WI38 (cell line): ENCODE data around the gene OR14J1.

Source experiments
- H3K4me3 ChIP-seq: 2 replicates; pipeline ENCODE4 v1.5.1; 2011; ENCODE audit warnings: low read depth, mild to moderate bottlenecking, control low read depth, low read length
- TF ChIP-seq, protein P1 (sequence below): IDR thresholded peaks from 2 replicates; pipeline ENCODE4 v1.5.1; 2012; ENCODE audit warnings: low read depth, mild to moderate bottlenecking, control low read depth, low read length

The OR14J1 gene

GRCh38 chr6:29301316-29301715 is at the start of gene OR14J1:
Gene OR14J1 (plus strand): TSS chr6:29301701. CDS start chr6:29306690, 4,989 bp downstream.
- no peak within 1 kb of the TSS for H3K4me3 ChIP-seq
- TF ChIP-seq, protein P1, sequence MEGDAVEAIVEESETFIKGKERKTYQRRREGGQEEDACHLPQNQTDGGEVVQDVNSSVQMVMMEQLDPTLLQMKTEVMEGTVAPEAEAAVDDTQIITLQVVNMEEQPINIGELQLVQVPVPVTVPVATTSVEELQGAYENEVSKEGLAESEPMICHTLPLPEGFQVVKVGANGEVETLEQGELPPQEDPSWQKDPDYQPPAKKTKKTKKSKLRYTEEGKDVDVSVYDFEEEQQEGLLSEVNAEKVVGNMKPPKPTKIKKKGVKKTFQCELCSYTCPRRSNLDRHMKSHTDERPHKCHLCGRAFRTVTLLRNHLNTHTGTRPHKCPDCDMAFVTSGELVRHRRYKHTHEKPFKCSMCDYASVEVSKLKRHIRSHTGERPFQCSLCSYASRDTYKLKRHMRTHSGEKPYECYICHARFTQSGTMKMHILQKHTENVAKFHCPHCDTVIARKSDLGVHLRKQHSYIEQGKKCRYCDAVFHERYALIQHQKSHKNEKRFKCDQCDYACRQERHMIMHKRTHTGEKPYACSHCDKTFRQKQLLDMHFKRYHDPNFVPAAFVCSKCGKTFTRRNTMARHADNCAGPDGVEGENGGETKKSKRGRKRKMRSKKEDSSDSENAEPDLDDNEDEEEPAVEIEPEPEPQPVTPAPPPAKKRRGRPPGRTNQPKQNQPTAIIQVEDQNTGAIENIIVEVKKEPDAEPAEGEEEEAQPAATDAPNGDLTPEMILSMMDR = no peak

GRCh38 chr6:29251736-29252135 is 49.8 kb upstream of the OR14J1 start:
- no peak overlapping the region for H3K4me3 ChIP-seq
- TF ChIP-seq, protein P1 = no peak

GRCh38 chr6:29255530-29255929 is 46.0 kb upstream of the OR14J1 start:
- no peak overlapping the region for H3K4me3 ChIP-seq
- TF ChIP-seq, protein P1 = no peak

- TF ChIP-seq, protein P1 = no peak
- H3K4me3 ChIP-seq = no peak overlapping the region
These were observed 41.8 kb upstream of the OR14J1 start for GRCh38 chr6:29259721-29260120.

DNA sequence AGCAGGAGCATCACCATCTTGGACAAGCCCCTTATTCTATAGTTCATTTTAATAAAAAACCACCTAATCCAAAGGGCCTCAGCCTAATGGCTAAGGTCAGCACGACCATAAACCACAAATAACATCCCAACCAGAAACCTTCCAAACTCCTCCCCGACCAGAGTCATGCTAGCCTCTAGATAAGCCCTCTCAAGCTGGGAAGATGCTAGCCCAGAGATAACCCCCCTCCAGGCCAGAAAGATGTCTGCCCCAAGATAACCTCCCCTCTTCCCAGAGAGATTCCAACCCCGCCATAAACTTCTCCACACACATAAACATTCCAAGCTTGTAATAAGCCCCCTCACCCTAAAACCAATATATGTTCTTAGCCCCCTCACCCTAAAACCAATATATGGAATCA is 38.5 kb upstream of the OR14J1 start:
- TF ChIP-seq, protein P1 = no peak
- no peak overlapping the region for H3K4me3 ChIP-seq

GRCh38 chr6:29294499-29294914 is 7.0 kb upstream of the OR14J1 start:
- TF ChIP-seq, protein P1 = no peak
- no peak overlapping the region for H3K4me3 ChIP-seq

DNA sequence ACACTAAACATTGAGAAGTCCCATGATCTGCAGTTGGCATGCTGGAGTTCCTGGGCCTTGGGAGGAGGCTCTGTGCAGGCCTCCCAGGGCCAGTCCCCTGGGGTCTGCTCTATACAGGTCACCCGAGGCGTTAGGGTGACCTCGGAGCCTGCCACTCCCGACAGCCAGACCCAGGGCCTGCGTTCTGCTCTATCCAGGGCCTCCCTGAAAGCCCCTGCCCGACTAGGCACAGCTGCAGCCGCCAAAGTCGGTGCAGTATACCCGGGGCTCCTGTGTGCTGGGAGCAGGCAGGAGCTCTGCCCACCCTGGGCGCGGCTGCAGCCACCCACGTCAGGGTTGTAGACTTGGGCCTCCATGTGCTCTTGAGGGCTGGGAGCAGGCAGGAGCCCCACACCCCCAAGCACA is 6.3 kb upstream of the OR14J1 start:
- H3K4me3 ChIP-seq = no peak overlapping the region
- TF ChIP-seq, protein P1 = no peak
